Memory B cell (primary cell): ENCODE results near the gene SUGCT.

Experiments used
- ATAC-seq: fragments of 150-1000 bp; cut with Tn5 transposase; 2 replicates; pipeline ENCODE4 v1.10.0; 2021; ENCODE audit warnings: low read depth, mild to moderate bottlenecking, moderate library complexity
- DNase-seq, 2 donors: peaks; one replicate each; pipeline ENCODE4 v3.0.0; 2022; ENCODE audit warnings: low spot score in 2 of 2
- H3K27ac Mint-ChIP-seq: one replicate; pipeline ENCODE4 v1.8.0; 2022; ENCODE audit warnings: mild to moderate bottlenecking, moderate library complexity, mixed read lengths
- H3K27me3 Mint-ChIP-seq: one replicate; pipeline ENCODE4 v1.8.0; 2022; ENCODE audit warnings: mixed read lengths
- H3K36me3 Mint-ChIP-seq: one replicate; pipeline ENCODE4 v1.8.0; 2022; ENCODE audit warnings: mild to moderate bottlenecking, mixed read lengths
- H3K4me1 Mint-ChIP-seq: one replicate; pipeline ENCODE4 v1.8.0; 2022; ENCODE audit warnings: mixed read lengths
- H3K4me3 Mint-ChIP-seq: one replicate; pipeline ENCODE4 v1.8.0; 2022; ENCODE audit warnings: mild to moderate bottlenecking, moderate library complexity, mixed read lengths
- H3K9me3 Mint-ChIP-seq: one replicate; pipeline ENCODE4 v1.8.0; 2022; ENCODE audit warnings: mixed read lengths

The SUGCT gene

GRCh38 chr7:40733114-40733513 lies 598.3 kb downstream of the SUGCT start:
- Mint-ChIP-seq H3K9me3 (peaks cover 10% of the 10 kb centered on the region), H3K4me1 (peaks cover 2% of the 10 kb centered on the region), H3K36me3 (no peaks in the 10 kb centered on the region), H3K4me3 (no peak overlapping the region), H3K27me3 (no peaks in the 10 kb centered on the region), H3K27ac (no peak overlapping the region)
- ATAC-seq (no peak), DNase-seq (no peak)

- Mint-ChIP-seq H3K4me3 (no peak overlapping the region), H3K36me3 (no peaks in the 10 kb centered on the region), H3K9me3 (peaks cover 10% of the 10 kb centered on the region), H3K4me1 (peaks cover 2% of the 10 kb centered on the region), H3K27ac (no peak overlapping the region), H3K27me3 (no peaks in the 10 kb centered on the region)
- no peak for DNase-seq
- no peak for ATAC-seq
Measured at GRCh38 chr7:40733578-40733977, 598.8 kb downstream of the SUGCT start.

- DNase-seq (no peak), ATAC-seq (no peak)
- H3K9me3 Mint-ChIP-seq: peaks cover 9% of the 10 kb centered on the region
- H3K4me1 Mint-ChIP-seq: no peaks in the 10 kb centered on the region
- no peaks in the 10 kb centered on the region for H3K27me3 Mint-ChIP-seq
- H3K27ac Mint-ChIP-seq: no peak overlapping the region
- H3K36me3 Mint-ChIP-seq: no peaks in the 10 kb centered on the region
- no peak overlapping the region for H3K4me3 Mint-ChIP-seq
Measured at GRCh38 chr7:40739257-40739656, 604.5 kb downstream of the SUGCT start.

GRCh38 chr7:40742270-40742669 lies 607.5 kb downstream of the SUGCT start:
- Mint-ChIP-seq H3K27me3 (no peaks in the 10 kb centered on the region), H3K9me3 (peaks cover 2% of the 10 kb centered on the region), H3K4me3 (no peak overlapping the region), H3K4me1 (no peaks in the 10 kb centered on the region), H3K27ac (no peak overlapping the region), H3K36me3 (no peaks in the 10 kb centered on the region)
- ATAC-seq: no peak
- no peak for DNase-seq

- Mint-ChIP-seq H3K4me3 (no peak overlapping the region), H3K27ac (no peak overlapping the region)
Measured at GRCh38 chr7:40746841-40747556, 612.2 kb downstream of the SUGCT start.

GRCh38 chr7:40747856-40748255 lies 613.1 kb downstream of the SUGCT start:
- Mint-ChIP-seq H3K4me1 (no peaks in the 10 kb centered on the region), H3K36me3 (no peaks in the 10 kb centered on the region), H3K4me3 (no peak overlapping the region), H3K27ac (no peak overlapping the region), H3K27me3 (no peaks in the 10 kb centered on the region), H3K9me3 (no peaks in the 10 kb centered on the region)
- ATAC-seq (no peak), DNase-seq (no peak)

More at GRCh38 chr7:40746841-40747556, 612.2 kb downstream of the SUGCT start:
- H3K27me3 Mint-ChIP-seq: no peaks in the 10 kb centered on the region
- H3K9me3 Mint-ChIP-seq: no peaks in the 10 kb centered on the region
- DNase-seq (no peak), ATAC-seq (no peak)
- H3K36me3 Mint-ChIP-seq: no peaks in the 10 kb centered on the region
- H3K4me1 Mint-ChIP-seq: no peaks in the 10 kb centered on the region

GRCh38 chr7:40749877-40750276 lies 615.1 kb downstream of the SUGCT start:
- Mint-ChIP-seq H3K9me3 (no peaks in the 10 kb centered on the region), H3K27ac (no peak overlapping the region), H3K4me1 (no peaks in the 10 kb centered on the region), H3K36me3 (no peaks in the 10 kb centered on the region), H3K4me3 (no peak overlapping the region), H3K27me3 (no peaks in the 10 kb centered on the region)
- no peak for ATAC-seq
- no peak for DNase-seq

GRCh38 chr7:40753455-40753854 lies 618.6 kb downstream of the SUGCT start:
- no peak for DNase-seq
- Mint-ChIP-seq H3K27me3 (no peaks in the 10 kb centered on the region), H3K4me3 (no peak overlapping the region), H3K9me3 (no peaks in the 10 kb centered on the region), H3K27ac (no peak overlapping the region), H3K36me3 (no peaks in the 10 kb centered on the region), H3K4me1 (no peaks in the 10 kb centered on the region)
- ATAC-seq: no peak

- ATAC-seq: no peak
- H3K27ac Mint-ChIP-seq: no peak overlapping the region
Measured at GRCh38 chr7:40755438-40755837, 620.6 kb downstream of the SUGCT start.

GRCh38 chr7:40757109-40757508 lies 622.3 kb downstream of the SUGCT start:
- Mint-ChIP-seq H3K9me3 (no peaks in the 10 kb centered on the region), H3K27ac (no peak overlapping the region), H3K27me3 (no peaks in the 10 kb centered on the region), H3K4me1 (no peaks in the 10 kb centered on the region), H3K4me3 (no peak overlapping the region), H3K36me3 (no peaks in the 10 kb centered on the region)
- ATAC-seq (no peak), DNase-seq (no peak)

More at GRCh38 chr7:40755438-40755837, 620.6 kb downstream of the SUGCT start:
- Mint-ChIP-seq H3K4me1 (no peaks in the 10 kb centered on the region), H3K4me3 (no peak overlapping the region), H3K27me3 (no peaks in the 10 kb centered on the region), H3K36me3 (no peaks in the 10 kb centered on the region), H3K9me3 (no peaks in the 10 kb centered on the region)
- DNase-seq: no peak

- no peak for DNase-seq
Measured at GRCh38 chr7:40758590-40758989, 623.8 kb downstream of the SUGCT start.

GRCh38 chr7:40760293-40760964 lies 625.6 kb downstream of the SUGCT start:
- Mint-ChIP-seq H3K36me3 (no peaks in the 10 kb centered on the region), H3K4me1 (no peaks in the 10 kb centered on the region), H3K27ac (no peak overlapping the region), H3K27me3 (no peaks in the 10 kb centered on the region), H3K4me3 (no peak overlapping the region), H3K9me3 (no peaks in the 10 kb centered on the region)
- DNase-seq: no peak
- no peak for ATAC-seq

More at GRCh38 chr7:40758590-40758989, 623.8 kb downstream of the SUGCT start:
- Mint-ChIP-seq H3K4me3 (no peak overlapping the region), H3K27me3 (no peaks in the 10 kb centered on the region), H3K27ac (no peak overlapping the region), H3K4me1 (no peaks in the 10 kb centered on the region), H3K36me3 (no peaks in the 10 kb centered on the region), H3K9me3 (no peaks in the 10 kb centered on the region)
- ATAC-seq: no peak

GRCh38 chr7:40760987-40761386 lies 626.2 kb downstream of the SUGCT start:
- Mint-ChIP-seq H3K4me1 (no peaks in the 10 kb centered on the region), H3K9me3 (no peaks in the 10 kb centered on the region), H3K27me3 (no peaks in the 10 kb centered on the region), H3K4me3 (no peak overlapping the region), H3K36me3 (no peaks in the 10 kb centered on the region), H3K27ac (no peak overlapping the region)
- DNase-seq (no peak), ATAC-seq (no peak)

- Mint-ChIP-seq H3K36me3 (no peaks in the 10 kb centered on the region), H3K9me3 (no peaks in the 10 kb centered on the region), H3K4me3 (no peak overlapping the region), H3K27ac (no peak overlapping the region), H3K4me1 (no peaks in the 10 kb centered on the region), H3K27me3 (no peaks in the 10 kb centered on the region)
- no peak for ATAC-seq
- DNase-seq: no peak
Measured at GRCh38 chr7:40761762-40762560, 627.2 kb downstream of the SUGCT start.
